Mucosa of gallbladder (tissue), 1 donor: Measurements from ENCODE around the gene OR8J1. TPM values are rescaled to one million over a fixed set of nuclear protein-coding genes. Genes with fewer than 3 reads are reported as not detected.
"Not testable (repeated sequence)": the region's sequence is repeated elsewhere in the genome, so short reads cannot be mapped to it uniquely, and the experiment has no call there.

Experiments used
- DNase-seq: peaks from one replicate; pipeline ENCODE4 v3.0.0-alpha.2; 2020; ENCODE audit warnings: low spot score
- total RNA-seq: library from RNA; stranded (reverse); gene quantifications from one replicate; pipeline ENCODE4 v1.2.1, GENCODE V29; 2021
- donor health status: DM: no; HTN: no; CAD: no.

The OR8J1 gene
- total RNA-seq = not detected

- DNase-seq = no peak
Measured at GRCh38 chr11:56353991-56354390, at the start of gene OR8J1. OR8J1 (plus strand) TSS chr11:56354291; CDS start chr11:56360247, 5,956 bp downstream.

- DNase-seq = no peak
Measured at GRCh38 chr11:56307836-56308235, 46.3 kb upstream of the OR8J1 start.

- DNase-seq = no peak
Measured at GRCh38 chr11:56314844-56315243, 39.2 kb upstream of the OR8J1 start, which contains the start of gene OR8K3. OR8K3 (plus strand) TSS chr11:56315144; CDS start chr11:56318307, 3,163 bp downstream.

- no peak for DNase-seq
Measured at GRCh38 chr11:56331861-56332491, 22.1 kb upstream of the OR8J1 start.

GRCh38 chr11:56333156-56333555 is 20.9 kb upstream of the OR8J1 start:
- DNase-seq = no peak

- no peak for DNase-seq
Measured at GRCh38 chr11:56340289-56340688, 13.8 kb upstream of the OR8J1 start.

GRCh38 chr11:56345739-56346138 is 8.4 kb upstream of the OR8J1 start, which contains the start of gene OR8K1:
OR8K1 (plus strand) TSS chr11:56346039; CDS start chr11:56346039, 0 bp downstream.
- no peak for DNase-seq

- DNase-seq = no peak
Measured at GRCh38 chr11:56375324-56375723, 21.2 kb downstream of the OR8J1 start, which contains the start of gene OR8U1. OR8U1 (plus strand) TSS chr11:56375624; CDS start chr11:56375624, 0 bp downstream.

GRCh38 chr11:56380120-56380519 is 26.0 kb downstream of the OR8J1 start:
- DNase-seq = no peak

- DNase-seq = no peak
Measured at GRCh38 chr11:56394381-56394780, 40.3 kb downstream of the OR8J1 start.

- no peak for DNase-seq
Measured at GRCh38 chr11:56396047-56396446, 42.0 kb downstream of the OR8J1 start.

GRCh38 chr11:56401858-56402461 is 47.9 kb downstream of the OR8J1 start:
- not testable (repeated sequence) for DNase-seq

GRCh38 chr11:56404393-56404792 is 50.3 kb downstream of the OR8J1 start:
- DNase-seq = no peak

GRCh38 chr11:56410801-56411200 is 56.7 kb downstream of the OR8J1 start:
- DNase-seq = no peak

Other genes with a start within 250 kb of the OR8J1 start
- gene OR8H3, start 231.9 kb upstream of the OR8J1 start, total RNA-seq = not detected
- gene OR8J3, start 214.1 kb upstream of the OR8J1 start, total RNA-seq = not detected
- not detected for gene OR8K5, start 194.0 kb upstream of the OR8J1 start, total RNA-seq
- gene OR5J2, start 177.7 kb upstream of the OR8J1 start, total RNA-seq = not detected
- gene OR5T2, start 120.0 kb upstream of the OR8J1 start, total RNA-seq = not detected
- gene OR5T3, start 102.0 kb upstream of the OR8J1 start, total RNA-seq = not detected
- not detected for gene OR5T1, start 80.1 kb upstream of the OR8J1 start, total RNA-seq
- gene OR8H1, start 62.0 kb upstream of the OR8J1 start, total RNA-seq = not detected
- not detected for gene OR8K3, start 39.1 kb upstream of the OR8J1 start, total RNA-seq
- not detected for gene OR8K1, start 8.3 kb upstream of the OR8J1 start, total RNA-seq
- gene OR8U1, start 21.3 kb downstream of the OR8J1 start, total RNA-seq = not detected
- not detected for gene OR5AL1, start 58.4 kb downstream of the OR8J1 start, total RNA-seq
- gene OR5M3, start 119.1 kb downstream of the OR8J1 start, total RNA-seq = not detected
- not detected for gene OR5M8, start 137.1 kb downstream of the OR8J1 start, total RNA-seq
- gene OR5M11, start 189.0 kb downstream of the OR8J1 start, total RNA-seq = not detected
- not detected for gene OR5M10, start 223.4 kb downstream of the OR8J1 start, total RNA-seq